ENCODE measurements around the gene SOX30.
"Not testable (repeated sequence)": the region's sequence is repeated elsewhere in the genome, so short reads cannot be mapped to it uniquely, and the experiment has no call there.

- not testable (repeated sequence) for TF ChIP-seq CTCF, POLR2A, POLR2AphosphoS5 (IDR thresholded peaks at IDR 0.05)
Measured at GRCh38 chr5:157696154-157696553, 43.9 kb upstream of the SOX30 start.

All from gastroesophageal sphincter (tissue), 3 donors.